Measurements from ENCODE around the gene TMEM190. TPM values are rescaled to one million over a fixed set of nuclear protein-coding genes. Genes with fewer than 3 reads are reported as not detected.
"Not testable (repeated sequence)": the region's sequence is repeated elsewhere in the genome, so short reads cannot be mapped to it uniquely, and the experiment has no call there.

The TMEM190 gene
- not detected in 2 replicates for total RNA-seq (2014; rRNA removed; shearing (Covaris generic))

- DNase-seq (ENCODE audit: low spot score): peak; percentile 50
Observed at GRCh38 chr19:55376241-55376933, at the start of gene TMEM190. Gene TMEM190, plus strand, starts transcription at chr19:55376826. Its CDS starts 28 bp downstream, at chr19:55376854.

DNA sequence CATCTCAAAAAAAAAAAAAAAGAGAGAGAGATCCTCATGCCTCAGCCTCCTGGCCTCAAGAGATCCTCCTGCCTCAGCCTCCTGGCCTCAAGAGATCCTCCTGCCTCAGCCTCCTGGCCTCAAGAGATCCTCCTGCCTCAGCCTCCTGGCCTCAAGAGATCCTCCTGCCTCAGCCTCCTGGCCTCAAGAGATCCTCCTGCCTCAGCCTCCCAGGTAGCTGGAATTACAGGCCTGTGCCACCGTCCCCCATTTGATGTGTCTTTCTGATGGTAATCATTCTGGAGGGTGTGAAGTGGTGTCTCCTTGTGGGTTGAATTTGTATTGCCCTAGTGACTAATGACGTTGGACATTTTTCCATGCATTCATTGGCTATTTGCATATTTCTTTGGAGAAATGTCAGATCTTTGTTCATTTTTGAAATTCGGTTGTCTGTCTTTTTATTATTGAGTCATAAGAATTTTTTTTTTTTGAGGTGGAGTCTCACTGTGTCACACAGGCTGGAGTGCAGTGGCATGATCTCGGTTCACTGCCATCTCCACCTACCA is 47.8 kb upstream of the TMEM190 start:
- not testable (repeated sequence) for DNase-seq (ENCODE audit: low spot score)

DNA sequence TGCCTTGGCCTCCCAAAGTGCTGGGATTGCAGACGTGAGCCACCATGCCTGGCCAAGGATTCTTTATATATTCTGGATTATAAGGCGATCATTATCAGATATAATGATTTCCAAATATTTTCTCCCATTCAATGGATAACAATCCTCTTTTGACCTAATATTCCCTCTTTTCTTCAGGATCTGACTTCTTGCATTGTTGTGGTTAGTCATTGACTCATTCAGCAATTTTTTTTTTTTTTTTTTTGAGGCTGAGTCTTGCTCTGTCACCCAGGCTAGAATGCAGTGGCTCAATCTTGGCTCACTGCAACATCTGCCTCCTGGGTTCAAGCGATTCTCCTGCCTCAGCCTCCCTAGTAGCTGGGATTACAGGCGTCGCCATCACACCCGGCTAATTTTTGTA is 46.8 kb upstream of the TMEM190 start:
- not testable (repeated sequence) for DNase-seq (ENCODE audit: low spot score)

- peak; percentile 98 for DNase-seq (ENCODE audit: low spot score)
Observed at GRCh38 chr19:55333870-55334269, 42.8 kb upstream of the TMEM190 start.

GRCh38 chr19:55336101-55336500 is 40.5 kb upstream of the TMEM190 start:
- no peak for DNase-seq (ENCODE audit: low spot score)

- peak; percentile 100 for DNase-seq (ENCODE audit: low spot score)
Observed at GRCh38 chr19:55339105-55339888, 37.3 kb upstream of the TMEM190 start, which contains the start of gene KMT5C. Gene KMT5C, plus strand, starts transcription at chr19:55339876. Its CDS starts 2,061 bp downstream, at chr19:55341937.

DNA sequence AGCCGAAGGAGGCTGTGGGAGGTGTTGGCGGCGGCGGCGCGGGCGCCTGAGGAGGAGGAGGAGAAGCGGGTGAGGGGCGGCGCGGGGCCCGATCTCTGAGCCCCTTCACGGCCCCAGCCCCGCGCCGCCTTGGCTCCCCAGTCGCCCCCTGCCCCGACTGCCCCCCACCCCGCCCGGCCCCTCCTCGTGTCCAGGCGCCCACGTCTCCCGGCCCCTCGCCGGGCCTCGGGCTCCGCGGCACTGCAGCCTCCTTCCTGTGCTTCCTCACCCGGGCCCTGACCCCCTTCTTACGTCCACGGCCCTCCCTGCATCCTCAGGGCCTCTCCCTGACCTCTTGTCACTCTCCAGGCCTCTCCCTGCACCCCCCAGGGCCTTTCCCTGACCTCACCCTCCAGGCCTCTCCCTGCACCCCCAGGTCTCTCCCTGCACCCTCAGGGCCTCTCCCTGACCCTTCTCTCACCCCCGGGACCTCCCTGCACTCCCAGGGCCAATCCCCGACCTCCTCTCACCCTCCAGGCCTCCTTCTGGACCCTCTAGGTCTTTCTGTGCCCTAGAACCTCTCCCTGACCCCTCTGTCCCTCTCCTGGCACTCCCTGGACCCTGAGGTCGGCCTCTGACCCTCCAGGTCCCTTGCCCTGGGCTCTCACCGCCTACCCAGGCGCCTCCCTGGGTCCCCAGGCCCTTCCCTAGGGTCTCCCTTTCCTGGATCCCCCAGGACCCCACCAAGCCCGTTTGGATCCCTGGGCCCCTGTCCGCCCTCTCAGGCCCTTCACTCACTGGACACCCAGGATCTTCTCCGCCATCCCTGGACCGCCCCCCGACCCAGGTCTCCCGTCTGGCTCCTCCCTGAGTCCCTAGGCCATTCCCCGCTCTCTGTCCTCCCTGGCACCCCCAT is 36.5 kb upstream of the TMEM190 start:
- DNase-seq (ENCODE audit: low spot score): peak; percentile 65

DNA sequence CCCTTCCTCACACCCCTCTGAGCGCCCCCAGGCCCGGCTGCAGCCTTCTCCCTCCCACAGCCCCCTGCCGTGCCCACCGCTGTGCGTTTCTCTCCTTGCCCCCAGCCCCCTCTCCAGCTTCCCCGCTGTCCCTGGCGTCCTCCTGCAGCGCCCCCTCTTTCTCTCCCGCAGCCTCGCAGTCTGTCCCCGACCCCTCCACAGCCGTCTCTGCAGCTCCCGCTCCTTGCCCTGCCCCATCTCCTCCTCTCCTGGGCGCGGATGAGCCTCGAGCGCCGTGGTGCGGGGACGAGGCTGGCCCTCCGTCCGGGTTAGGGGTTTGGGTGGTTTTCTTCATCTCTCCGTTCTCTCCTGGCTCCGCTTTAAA is 35.9 kb upstream of the TMEM190 start:
- DNase-seq (ENCODE audit: low spot score): peak; percentile 51

GRCh38 chr19:55341171-55341588 is 35.4 kb upstream of the TMEM190 start:
- DNase-seq (ENCODE audit: low spot score): peak; percentile 82

DNA sequence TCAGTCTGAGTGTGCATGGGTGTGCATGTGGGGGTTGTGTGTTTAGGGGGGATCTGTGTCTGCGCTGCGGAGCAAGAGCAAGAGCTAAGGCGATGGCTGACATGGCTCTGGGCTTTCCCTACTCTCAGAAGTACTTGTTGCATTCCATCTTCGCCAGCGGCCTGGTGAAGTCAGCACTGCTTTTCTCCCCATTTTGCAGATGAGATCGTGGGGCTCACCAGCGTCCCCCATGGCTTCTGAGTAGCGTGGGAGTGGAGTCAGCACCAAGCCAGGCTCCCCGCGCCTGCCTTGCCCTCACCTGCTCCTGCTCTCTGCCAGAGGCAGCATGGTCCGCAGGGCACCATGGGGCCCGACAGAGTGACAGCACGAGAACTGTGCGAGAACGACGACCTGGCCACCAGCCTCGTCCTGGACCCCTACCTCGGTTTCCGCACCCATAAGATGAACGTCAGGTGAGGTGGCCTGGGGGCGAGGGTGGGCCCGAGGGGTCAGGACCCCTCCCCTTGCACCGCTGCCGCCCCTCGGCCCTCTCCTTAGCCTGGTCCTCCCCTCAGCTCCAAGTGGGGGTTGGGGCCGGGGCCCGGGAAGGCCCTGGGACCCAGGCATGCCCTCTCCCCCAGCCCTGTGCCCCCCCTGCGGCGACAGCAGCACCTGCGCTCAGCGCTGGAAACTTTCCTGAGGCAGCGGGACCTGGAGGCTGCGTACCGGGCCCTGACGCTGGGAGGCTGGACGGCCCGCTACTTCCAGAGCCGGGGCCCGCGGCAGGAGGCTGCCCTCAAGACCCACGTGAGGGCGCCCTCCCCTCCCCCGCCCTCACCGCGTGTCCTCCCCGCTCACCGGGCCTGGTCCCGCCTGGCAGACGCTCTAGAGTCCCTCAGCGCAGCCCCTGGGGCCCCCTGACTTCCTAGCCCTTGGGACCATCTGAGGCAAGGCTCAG is 34.8 kb upstream of the TMEM190 start:
- DNase-seq (ENCODE audit: low spot score): no peak

- no peak for DNase-seq (ENCODE audit: low spot score)
Observed at GRCh38 chr19:55344444-55344843, 32.2 kb upstream of the TMEM190 start.

- DNase-seq (ENCODE audit: low spot score): no peak
Observed at GRCh38 chr19:55345101-55345817, 31.4 kb upstream of the TMEM190 start.

DNA sequence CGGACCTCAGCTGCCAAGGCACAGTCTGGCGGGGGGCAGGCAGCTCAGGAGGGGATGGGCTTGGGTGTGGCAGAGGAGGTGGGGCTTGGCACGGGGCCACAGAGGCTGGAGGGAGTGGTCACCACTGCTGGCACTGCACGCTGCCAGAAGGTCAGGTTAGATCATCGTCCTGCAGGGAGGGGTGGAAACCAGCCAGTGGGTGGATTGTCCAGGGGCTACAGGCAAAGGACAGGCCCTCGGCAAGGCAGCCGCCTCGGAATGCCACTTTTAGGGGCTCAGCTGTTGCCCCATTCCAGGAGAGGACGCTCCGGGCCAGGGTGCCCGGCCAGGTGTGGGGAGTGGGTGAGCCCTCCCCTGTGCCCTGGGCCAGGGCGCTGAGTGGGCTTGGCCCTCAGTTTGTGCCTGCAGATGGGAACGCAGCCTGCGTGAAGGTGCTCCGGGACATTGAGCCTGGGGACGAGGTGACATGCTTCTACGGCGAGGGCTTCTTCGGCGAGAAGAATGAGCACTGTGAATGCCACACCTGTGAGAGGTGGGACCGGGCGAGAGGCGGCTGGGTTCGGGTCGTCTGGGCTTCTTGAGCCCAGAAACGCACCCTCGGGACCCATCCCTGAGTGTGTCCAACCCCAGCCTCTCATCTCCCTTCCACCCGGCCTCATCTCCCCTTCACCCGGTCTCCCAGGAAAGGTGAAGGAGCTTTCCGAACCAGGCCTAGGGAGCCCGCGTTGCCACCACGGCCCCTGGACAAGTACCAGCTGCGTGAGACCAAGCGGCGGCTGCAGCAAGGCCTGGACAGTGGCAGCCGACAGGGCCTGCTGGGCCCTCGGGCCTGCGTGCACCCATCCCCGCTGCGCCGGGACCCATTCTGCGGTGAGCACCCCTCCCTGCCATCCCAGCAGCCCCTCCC is 30.6 kb upstream of the TMEM190 start:
- no peak for DNase-seq (ENCODE audit: low spot score)

DNA sequence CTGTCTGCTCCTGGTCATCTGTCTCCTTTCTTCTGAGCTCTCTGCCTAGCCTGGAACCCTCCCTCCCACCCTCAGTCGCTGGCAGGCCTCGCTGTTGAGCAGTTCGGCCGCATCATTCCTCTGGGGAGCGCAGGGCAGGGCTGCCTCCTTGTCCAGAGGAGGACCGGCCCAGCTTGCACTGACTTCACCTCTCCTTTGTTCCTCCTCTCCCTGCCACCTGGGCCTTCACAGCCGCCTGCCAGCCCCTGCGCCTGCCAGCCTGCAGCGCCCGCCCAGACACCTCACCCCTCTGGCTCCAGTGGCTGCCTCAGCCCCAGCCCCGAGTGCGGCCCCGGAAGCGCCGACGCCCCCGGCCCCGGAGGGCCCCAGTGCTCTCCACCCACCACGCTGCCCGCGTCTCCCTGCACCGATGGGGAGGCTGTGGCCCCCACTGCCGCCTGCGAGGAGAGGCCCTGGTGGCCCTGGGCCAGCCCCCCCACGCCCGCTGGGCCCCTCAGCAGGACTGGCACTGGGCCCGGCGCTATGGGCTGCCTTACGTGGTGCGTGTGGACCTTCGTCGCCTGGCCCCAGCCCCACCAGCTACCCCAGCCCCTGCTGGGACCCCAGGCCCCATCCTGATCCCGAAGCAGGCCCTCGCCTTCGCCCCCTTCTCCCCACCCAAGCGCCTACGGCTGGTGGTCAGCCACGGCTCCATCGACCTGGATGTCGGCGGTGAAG is 29.7 kb upstream of the TMEM190 start:
- DNase-seq (ENCODE audit: low spot score): no peak

DNA sequence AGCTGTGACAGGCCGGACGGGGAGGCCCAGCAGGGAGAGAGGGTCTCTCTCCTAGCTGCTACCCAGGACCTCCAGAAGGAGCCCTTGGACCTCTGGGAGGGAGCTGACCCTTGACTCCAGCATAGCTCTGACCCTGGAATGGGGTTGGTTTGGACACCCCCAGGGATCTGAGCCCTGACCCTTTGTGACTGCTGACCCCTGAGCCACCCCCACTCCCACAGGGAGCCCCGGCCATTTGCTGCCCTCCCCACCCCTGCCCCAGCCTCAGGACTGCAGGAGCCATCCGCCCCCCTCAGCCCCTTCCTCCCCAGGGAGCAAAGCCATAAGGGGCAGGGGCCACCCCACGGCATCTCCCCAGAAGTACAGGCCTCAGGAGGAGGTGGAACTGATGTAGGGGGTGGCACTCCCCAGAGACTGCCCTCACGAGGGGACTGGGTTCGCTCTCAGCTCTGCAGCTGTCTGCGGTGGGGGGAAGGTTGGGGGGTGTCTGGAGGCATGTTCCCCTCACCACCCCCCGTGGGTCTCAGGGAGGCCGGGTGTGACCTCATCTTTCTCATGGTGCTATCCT is 29.1 kb upstream of the TMEM190 start:
- DNase-seq (ENCODE audit: low spot score): no peak

DNA sequence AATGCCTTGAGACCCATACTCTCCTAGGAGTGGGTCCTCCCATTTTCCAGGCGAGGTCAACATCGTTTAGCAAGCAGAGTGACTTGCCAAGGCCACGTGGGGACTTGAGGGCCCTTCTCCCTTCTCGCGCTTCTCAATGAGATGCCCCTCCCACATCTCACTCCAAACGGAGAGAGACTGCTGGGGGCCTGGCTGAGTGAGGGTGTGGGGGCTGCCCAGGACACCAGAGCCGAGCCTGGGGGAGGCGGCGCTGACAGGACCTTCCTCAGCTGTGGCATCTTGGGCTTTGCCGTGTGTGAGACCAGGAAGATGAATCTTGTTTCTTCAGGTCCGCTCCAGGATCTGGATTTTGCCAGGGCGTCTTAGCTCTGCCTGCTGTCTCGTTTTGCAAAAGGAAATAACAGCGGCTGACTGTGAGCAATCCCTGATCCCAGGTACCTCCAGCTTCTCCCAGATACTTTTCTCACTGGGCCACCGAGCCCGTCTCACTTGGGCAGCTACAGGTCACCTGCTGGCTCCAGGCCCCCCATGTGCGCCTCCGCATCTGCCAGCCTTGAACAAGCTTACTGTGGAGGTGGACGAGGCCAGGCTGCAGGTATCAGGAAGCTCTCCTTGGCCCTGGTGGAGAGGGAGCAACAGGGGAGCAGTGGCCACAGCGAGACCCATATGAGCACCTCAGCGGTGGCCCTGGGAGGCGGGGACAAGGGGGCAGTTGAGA is 28.1 kb upstream of the TMEM190 start:
- no peak for DNase-seq (ENCODE audit: low spot score)

Measured in HT-29 (cell line).